DOHH2 (cell line): ENCODE measurements around the gene CEACAM19.

Source experiments
- H3F3A ChIP-seq: fragments of 200-600 bp; sonication (generic), shearing (Covaris generic); 2 replicates; pipeline ENCODE4 v1.6.0; 2016; ENCODE audit warnings: antibody characterized with exemption, mild to moderate bottlenecking; ENCODE audit not compliant: control insufficient read depth, insufficient read depth
- H3K27ac ChIP-seq: fragments of 200-600 bp; sonication (generic); 2 replicates; pipeline ENCODE4 v1.5.1; 2014; ENCODE audit warnings: low read depth, mild to moderate bottlenecking, low read length, moderate library complexity
- H3K27me3 ChIP-seq: fragments of 200-600 bp; sonication (generic); 2 replicates; pipeline ENCODE4 v1.6.1; 2014; ENCODE audit warnings: mild to moderate bottlenecking, low read length, mixed read lengths; ENCODE audit not compliant: control insufficient read depth
- H3K36me3 ChIP-seq: fragments of 200-600 bp; sonication (generic); 2 replicates; pipeline ENCODE4 v1.6.1; 2014; ENCODE audit warnings: mild to moderate bottlenecking, low read length, moderate library complexity, mixed read lengths; ENCODE audit not compliant: control insufficient read depth
- H3K4me1 ChIP-seq: fragments of 200-600 bp; sonication (generic); 2 replicates; pipeline ENCODE4 v1.6.1; 2014; ENCODE audit warnings: mild to moderate bottlenecking, low read length, mixed read lengths; ENCODE audit not compliant: control insufficient read depth
- H3K4me2 ChIP-seq: fragments of 200-600 bp; sonication (generic); 2 replicates; pipeline ENCODE4 v1.6.0; 2014; ENCODE audit warnings: mild to moderate bottlenecking, low read length, moderate library complexity
- H3K4me3 ChIP-seq: fragments of 200-600 bp; sonication (generic); 2 replicates; pipeline ENCODE4 v1.5.1; 2014; ENCODE audit warnings: mild to moderate bottlenecking, low read length, mixed read lengths
- H3K79me2 ChIP-seq: fragments of 200-600 bp; sonication (generic); 2 replicates; pipeline ENCODE4 v1.6.1; 2014; ENCODE audit warnings: mild to moderate bottlenecking, low read length, mixed read lengths; ENCODE audit not compliant: control insufficient read depth
- H3K9me2 ChIP-seq: fragments of 200-600 bp; sonication (generic); replicated peaks from 2 replicates; pipeline ENCODE4 v1.6.1; 2014; ENCODE audit warnings: mild to moderate bottlenecking, low read length, mixed read lengths; ENCODE audit not compliant: control insufficient read depth
- H3K9me3 ChIP-seq: fragments of 200-600 bp; sonication (generic); 2 replicates; pipeline ENCODE4 v1.6.1; 2014; ENCODE audit warnings: antibody characterized with exemption, low read length, mixed read lengths; ENCODE audit not compliant: control insufficient read depth, insufficient read depth
- H4K20me1 ChIP-seq: fragments of 200-600 bp; sonication (generic); 2 replicates; pipeline ENCODE4 v1.6.0; 2014; ENCODE audit warnings: low read depth, mild to moderate bottlenecking, antibody characterized with exemption, low read length, moderate library complexity; ENCODE audit not compliant: control insufficient read depth, insufficient read depth
- EZH2phosphoT487 ChIP-seq: fragments of 200-600 bp; sonication (generic); IDR thresholded peaks from 2 replicates; pipeline ENCODE4 v1.6.1; 2017; ENCODE audit warnings: borderline replicate concordance, mild to moderate bottlenecking, antibody characterized with exemption, low read length, moderate library complexity, mixed read lengths
- TF ChIP-seq, protein P1 (sequence below): fragments of 200-600 bp; sonication (generic); IDR thresholded peaks from one replicate; pipeline ENCODE4 v1.5.1; 2014; ENCODE audit warnings: antibody characterized with exemption, mild to moderate bottlenecking, low read depth, low read length; ENCODE audit not compliant: poor library complexity, severe bottlenecking

Gene CEACAM19

GRCh38 chr19:44644402-44645016, 26.8 kb upstream of the CEACAM19 start:
- Histone ChIP-seq H3K36me3 (no peaks in the 10 kb centered on the region), H3K9me3 (no peaks in the 10 kb centered on the region), H3K9me2 (no peaks in the 10 kb centered on the region), H3K79me2 (no peaks in the 10 kb centered on the region), H3K4me3 (no peak overlapping the region), H3K27ac (no peak overlapping the region), H3K27me3 (no peaks in the 10 kb centered on the region), H4K20me1 (no peaks in the 10 kb centered on the region), H3K4me2 (no peak overlapping the region), H3F3A (no peaks in the 10 kb centered on the region), H3K4me1 (no peaks in the 10 kb centered on the region)
- no peak for TF ChIP-seq EZH2phosphoT487
- TF ChIP-seq, protein P1, sequence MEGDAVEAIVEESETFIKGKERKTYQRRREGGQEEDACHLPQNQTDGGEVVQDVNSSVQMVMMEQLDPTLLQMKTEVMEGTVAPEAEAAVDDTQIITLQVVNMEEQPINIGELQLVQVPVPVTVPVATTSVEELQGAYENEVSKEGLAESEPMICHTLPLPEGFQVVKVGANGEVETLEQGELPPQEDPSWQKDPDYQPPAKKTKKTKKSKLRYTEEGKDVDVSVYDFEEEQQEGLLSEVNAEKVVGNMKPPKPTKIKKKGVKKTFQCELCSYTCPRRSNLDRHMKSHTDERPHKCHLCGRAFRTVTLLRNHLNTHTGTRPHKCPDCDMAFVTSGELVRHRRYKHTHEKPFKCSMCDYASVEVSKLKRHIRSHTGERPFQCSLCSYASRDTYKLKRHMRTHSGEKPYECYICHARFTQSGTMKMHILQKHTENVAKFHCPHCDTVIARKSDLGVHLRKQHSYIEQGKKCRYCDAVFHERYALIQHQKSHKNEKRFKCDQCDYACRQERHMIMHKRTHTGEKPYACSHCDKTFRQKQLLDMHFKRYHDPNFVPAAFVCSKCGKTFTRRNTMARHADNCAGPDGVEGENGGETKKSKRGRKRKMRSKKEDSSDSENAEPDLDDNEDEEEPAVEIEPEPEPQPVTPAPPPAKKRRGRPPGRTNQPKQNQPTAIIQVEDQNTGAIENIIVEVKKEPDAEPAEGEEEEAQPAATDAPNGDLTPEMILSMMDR, result no peak

GRCh38 chr19:44645407-44646048, 25.8 kb upstream of the CEACAM19 start:
- Histone ChIP-seq H3K27ac (no peak overlapping the region), H3K4me1 (no peaks in the 10 kb centered on the region), H3K79me2 (no peaks in the 10 kb centered on the region), H3K4me3 (no peak overlapping the region), H3K36me3 (no peaks in the 10 kb centered on the region), H3K9me2 (no peaks in the 10 kb centered on the region), H3K9me3 (no peaks in the 10 kb centered on the region), H3K27me3 (no peaks in the 10 kb centered on the region), H4K20me1 (no peaks in the 10 kb centered on the region), H3F3A (no peaks in the 10 kb centered on the region), H3K4me2 (no peak overlapping the region)
- no peak for TF ChIP-seq EZH2phosphoT487
- TF ChIP-seq, protein P1, result no peak

DNA sequence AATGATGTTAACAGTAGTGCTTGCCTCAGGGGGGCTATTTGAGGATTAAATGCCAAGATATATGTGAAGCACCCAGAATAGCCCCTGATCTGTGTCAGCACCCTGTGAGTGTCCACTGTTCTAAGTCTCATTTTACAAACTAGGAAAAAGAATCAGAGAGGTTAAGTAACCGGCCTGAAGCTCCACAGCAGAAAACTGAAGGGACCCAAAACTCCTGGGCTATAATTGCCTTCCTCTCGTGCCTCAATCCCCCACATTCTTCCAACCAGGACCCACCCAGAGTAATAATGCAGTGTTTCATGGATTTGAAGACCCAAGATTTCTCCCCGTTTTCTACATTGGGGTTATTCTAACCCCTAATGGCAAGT, 25.2 kb upstream of the CEACAM19 start:
- Histone ChIP-seq H3K4me1 (no peaks in the 10 kb centered on the region), H4K20me1 (no peaks in the 10 kb centered on the region), H3K4me3 (no peak overlapping the region), H3K79me2 (no peaks in the 10 kb centered on the region), H3F3A (no peaks in the 10 kb centered on the region), H3K9me3 (no peaks in the 10 kb centered on the region), H3K27me3 (no peaks in the 10 kb centered on the region), H3K27ac (no peak overlapping the region), H3K4me2 (no peak overlapping the region), H3K36me3 (no peaks in the 10 kb centered on the region), H3K9me2 (no peaks in the 10 kb centered on the region)
- TF ChIP-seq, protein P1, result no peak
- no peak for TF ChIP-seq EZH2phosphoT487
